Astrocyte (in vitro differentiated cells and primary cell): ENCODE results near the gene PIGC.

Experiments used
- CTCF ChIP-seq: IDR thresholded peaks from 2 replicates; pipeline ENCODE4 v1.5.1; 2011; ENCODE audit warnings: low read depth, mild to moderate bottlenecking, inconsistent platforms, low read length, moderate library complexity; ENCODE audit not compliant: insufficient read depth
- EZH2 ChIP-seq: IDR thresholded peaks from 2 replicates; pipeline ENCODE4 v1.6.1; 2012; ENCODE audit warnings: mild to moderate bottlenecking, low read length, inconsistent platforms; ENCODE audit not compliant: insufficient read depth

- TF ChIP-seq CTCF (no peak), EZH2 (no peak)
Measured at GRCh38 chr1:172393354-172393753, 50.5 kb downstream of the PIGC start.
